GM15510 (cell line): ENCODE data around the gene TSHZ1.

Experiments used
- POLR2A ChIP-seq: IDR thresholded peaks from 3 replicates; pipeline ENCODE4 v1.6.1; 2011; ENCODE audit warnings: borderline replicate concordance; ENCODE audit not compliant: insufficient read length; ENCODE audit errors: extremely low read depth

TSHZ1 gene

DNA sequence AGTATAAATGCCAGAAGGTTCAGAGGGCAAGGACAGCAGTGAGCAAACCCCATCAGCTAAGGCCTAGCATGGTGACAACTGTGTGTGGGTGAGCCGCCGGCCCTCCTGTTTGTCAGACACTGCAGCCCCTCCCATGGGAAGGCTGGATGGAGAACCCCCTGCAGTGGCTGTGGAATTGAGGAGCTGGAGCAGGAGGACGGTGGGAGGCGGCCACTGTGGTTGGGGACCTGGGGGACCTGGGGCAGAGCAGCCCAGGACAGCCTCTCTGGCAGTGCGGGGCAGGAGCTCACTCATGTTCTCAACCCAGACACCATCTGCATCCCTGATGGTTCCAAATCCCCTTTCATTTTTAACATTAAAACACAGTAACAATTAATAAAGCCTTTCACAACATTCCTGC lies 68.8 kb downstream of the TSHZ1 start:
- no peak for TF ChIP-seq POLR2A

DNA sequence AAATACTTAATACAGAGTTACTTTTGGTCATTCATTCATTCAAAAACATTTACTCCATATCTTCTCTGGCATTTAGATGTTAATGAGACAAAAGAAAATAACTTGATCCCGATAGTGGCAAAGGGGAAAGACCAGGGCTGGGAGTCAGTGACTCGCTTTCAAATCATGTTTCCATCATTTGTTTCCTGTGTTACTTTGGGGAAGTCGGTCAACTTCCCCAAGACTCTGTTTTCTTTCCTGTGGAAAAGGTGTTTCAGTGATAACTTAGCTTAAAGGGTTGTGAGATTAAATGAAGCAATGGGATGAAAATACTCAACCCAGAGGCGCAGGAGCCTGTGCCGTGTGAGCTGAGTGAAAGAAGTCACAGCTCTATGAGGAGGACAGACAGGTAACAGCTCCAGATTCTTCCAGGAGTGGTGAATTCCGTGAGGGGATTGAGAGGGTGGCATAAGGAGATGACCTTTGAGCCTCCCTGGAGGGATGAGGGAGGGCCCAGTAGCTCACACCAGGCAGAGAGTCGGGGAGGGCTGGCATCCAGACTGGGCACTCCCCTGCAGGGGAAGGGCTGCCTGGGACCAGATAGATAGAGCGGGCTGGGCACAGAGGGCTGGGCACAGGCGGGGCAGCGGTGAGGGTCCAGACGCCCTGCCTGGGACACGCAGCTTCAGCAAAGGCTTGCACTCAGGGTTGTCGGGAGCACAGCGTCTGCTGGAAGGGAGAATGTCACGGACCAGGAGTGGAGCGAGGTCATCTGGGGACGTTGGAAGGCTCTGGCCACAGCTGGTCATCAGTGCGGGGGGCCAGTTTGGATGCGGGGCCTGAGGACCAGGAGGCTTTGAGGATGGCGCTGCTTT lies 70.1 kb downstream of the TSHZ1 start:
- TF ChIP-seq POLR2A, result no peak

DNA sequence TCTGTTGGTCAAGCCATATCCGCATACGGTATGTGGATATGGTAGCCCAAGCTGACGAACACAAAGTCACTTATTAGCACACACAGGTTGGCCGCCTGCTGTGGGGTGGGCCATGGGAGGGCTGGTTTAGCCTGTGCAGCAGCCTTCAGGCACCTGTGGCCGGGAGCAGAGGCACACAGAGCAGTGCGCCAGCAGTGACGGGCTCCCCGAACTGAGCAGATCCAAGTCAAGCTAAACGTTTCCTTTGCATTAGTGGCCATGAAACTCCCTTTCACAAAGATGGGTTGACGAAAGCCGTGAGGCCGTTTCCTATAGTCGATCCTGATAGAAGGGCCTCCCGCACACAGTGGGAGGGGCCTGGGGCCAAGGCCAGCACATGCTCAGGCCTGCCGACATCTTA lies 72.1 kb downstream of the TSHZ1 start:
- no peak for TF ChIP-seq POLR2A

DNA sequence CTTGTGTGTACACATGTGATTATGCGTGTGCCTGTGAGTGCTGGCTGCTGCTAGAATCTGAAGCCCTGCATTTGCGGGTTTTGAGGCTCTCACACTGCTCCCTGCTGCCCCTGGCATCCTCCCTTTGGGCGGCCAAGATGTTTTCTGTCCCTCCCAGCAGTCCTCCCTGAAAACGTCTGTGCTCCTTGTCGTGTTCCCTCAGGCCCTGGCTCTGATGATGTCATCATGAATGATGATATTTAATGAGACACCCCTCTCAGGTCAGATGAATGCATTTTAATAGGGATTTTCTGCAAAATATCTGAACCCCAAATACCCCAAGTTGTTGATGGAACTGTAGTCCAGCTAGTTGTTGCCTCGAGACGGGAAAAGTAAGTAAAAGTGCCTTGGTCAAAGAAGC lies 73.1 kb downstream of the TSHZ1 start:
- TF ChIP-seq POLR2A, result no peak

DNA sequence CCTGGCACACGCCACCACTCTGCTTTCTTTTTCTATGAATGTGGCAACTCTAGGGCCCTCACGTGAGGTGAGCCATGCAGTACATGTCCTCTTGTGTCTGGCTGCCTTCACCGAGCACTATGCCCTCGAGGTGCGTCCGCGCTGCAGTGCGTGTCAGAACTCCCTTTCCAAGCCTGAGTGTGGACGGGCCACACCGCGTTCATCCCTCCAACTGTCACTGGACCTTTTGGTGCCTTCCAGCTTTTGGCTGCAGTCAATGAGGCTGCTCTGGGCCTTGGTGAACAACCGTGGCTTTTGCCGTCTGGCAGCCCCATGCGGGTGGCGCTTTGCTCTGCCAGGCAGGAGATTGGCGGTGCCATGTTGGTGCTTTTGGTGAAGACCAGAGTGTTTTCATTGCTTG lies 74.0 kb downstream of the TSHZ1 start:
- TF ChIP-seq POLR2A, result no peak

DNA sequence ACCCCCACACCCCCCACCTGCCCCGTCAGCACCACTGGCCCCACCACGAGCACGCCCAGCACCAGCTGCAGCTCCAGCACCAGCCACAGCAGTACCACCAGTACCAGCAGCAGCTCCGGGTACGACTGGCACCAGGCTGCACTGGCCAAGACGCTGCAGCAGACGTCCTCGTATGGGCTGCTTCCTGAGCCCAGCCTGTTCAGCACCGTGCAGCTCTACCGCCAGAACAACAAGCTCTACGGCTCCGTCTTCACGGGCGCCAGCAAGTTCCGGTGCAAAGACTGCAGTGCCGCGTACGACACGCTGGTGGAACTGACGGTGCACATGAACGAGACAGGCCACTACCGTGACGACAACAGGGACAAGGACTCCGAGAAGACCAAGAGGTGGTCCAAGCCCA lies 75.3 kb downstream of the TSHZ1 start:
- no peak for TF ChIP-seq POLR2A

DNA sequence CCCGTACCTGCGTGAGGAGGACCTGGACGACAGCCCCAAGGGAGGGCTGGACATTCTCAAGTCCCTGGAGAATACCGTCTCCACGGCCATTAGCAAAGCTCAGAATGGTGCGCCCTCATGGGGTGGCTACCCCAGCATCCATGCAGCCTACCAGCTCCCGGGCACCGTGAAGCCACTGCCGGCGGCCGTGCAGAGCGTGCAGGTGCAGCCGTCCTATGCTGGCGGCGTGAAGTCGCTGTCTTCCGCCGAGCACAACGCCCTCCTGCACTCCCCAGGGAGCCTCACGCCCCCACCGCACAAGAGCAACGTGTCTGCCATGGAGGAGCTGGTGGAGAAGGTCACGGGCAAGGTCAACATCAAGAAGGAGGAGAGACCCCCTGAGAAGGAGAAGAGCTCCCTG lies 76.4 kb downstream of the TSHZ1 start:
- TF ChIP-seq POLR2A, result no peak

DNA sequence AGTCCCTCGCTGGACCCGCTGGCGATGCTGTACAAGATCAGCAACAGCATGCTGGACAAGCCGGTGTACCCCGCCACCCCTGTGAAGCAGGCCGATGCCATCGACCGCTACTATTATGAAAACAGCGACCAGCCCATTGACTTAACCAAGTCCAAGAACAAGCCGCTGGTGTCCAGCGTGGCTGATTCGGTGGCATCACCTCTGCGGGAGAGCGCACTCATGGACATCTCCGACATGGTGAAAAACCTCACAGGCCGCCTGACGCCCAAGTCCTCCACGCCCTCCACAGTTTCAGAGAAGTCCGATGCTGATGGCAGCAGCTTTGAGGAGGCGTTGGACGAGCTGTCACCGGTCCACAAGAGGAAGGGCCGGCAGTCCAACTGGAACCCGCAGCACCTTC lies 77.1 kb downstream of the TSHZ1 start:
- TF ChIP-seq POLR2A, result no peak

DNA sequence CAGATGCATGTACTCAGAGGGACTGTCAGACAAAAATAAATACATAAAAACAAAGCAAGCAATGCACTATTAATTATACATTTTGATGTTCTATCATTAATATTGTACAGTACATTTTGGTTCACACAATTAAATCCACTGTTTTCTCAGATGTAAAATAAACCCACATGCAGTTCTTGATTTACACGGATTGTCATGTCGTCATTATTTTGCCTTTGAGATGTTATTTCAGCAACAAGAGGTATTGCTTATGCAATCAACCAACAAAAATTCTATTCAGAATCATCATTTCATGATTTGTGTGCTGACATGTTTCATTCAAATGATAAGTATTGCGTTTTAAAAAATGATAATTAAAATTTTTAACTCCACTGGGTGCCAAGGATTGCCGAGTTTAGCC lies 79.2 kb downstream of the TSHZ1 start:
- TF ChIP-seq POLR2A, result no peak

DNA sequence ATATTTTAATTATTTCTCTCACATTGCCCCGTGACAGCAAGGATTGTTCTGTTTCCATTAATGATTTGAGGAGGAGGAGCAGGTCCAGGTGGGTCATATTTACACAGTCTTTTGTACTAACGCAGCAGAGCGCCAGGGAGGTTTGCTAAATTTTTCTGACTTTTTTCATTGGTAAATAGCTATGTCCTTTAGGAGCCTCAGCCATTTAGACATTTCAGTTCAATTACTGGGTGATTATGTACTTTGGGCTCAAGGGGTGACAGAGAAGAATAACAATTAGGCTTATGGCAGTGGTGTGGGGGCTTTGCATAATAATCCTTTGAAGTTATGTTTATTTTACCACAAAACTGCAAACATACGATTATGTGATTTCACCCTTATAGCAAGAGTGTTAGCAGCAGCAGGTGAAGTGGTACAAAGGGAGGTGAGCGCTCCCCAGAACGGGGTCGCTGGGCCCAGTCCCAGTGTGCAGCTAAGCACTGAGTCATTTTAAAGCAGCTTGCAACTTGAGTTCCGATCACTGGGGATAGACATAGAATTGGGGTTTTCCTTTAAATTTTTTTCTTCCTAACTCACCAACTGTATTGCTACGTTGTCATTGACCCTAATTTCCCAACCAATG lies 80.3 kb downstream of the TSHZ1 start:
- TF ChIP-seq POLR2A, result no peak

DNA sequence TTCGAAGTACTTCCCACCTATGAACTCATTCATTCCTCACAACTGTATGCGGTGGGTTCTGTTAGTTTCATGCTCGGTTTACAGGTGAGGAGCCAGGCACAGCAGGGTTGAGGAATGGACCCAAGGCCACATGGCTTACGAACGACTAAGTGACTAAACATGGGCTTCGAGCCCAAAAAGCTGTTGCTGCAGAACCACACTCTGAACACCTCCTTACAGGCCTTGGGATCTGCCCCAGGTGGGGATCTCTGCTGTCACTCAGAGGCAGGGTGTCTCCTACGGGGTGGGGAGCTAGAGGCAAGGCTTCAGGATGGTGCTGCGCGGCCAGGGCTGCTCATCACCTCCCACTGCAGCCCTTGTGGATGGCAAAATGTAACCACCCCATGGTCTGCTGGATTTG lies 80.9 kb downstream of the TSHZ1 start:
- TF ChIP-seq POLR2A, result no peak

DNA sequence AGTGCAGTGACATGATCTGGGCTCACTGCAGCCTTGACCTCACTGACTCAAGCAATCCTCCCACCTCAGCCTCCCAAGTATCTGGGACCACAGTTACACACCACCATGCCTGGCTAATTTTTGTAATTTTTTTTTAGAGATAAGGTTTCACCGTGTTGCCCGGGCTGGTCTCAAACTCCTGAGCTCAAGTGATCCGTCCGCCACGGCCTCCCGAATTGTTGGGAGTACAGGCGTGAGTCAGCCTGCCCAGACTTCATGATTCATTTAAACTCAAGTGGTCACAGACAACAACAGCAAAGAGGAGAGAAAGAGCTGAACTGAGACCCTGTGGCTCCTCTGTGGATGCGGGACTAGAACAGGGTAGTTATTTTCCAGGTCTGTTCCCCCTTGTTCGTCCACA lies 83.0 kb downstream of the TSHZ1 start:
- no peak for TF ChIP-seq POLR2A

DNA sequence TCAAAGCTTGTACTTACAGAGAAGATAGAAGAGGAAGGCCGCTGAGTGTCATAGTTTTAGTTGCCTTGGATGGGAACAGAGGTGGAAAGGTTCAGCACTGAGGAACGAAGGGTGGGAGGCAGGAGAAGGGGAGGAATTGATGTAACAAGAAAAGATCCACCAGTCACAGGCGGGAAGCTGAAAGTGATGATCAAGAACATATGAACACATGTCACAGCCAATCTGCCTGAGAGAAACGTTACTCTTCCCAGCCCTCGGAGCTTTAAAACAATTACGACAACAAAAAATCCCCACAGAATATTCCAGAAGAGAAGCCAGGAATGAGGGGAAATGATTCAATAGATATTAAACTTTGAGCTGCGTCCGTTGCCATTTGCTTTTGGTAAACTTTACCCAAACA lies 87.1 kb downstream of the TSHZ1 start:
- TF ChIP-seq POLR2A, result no peak

DNA sequence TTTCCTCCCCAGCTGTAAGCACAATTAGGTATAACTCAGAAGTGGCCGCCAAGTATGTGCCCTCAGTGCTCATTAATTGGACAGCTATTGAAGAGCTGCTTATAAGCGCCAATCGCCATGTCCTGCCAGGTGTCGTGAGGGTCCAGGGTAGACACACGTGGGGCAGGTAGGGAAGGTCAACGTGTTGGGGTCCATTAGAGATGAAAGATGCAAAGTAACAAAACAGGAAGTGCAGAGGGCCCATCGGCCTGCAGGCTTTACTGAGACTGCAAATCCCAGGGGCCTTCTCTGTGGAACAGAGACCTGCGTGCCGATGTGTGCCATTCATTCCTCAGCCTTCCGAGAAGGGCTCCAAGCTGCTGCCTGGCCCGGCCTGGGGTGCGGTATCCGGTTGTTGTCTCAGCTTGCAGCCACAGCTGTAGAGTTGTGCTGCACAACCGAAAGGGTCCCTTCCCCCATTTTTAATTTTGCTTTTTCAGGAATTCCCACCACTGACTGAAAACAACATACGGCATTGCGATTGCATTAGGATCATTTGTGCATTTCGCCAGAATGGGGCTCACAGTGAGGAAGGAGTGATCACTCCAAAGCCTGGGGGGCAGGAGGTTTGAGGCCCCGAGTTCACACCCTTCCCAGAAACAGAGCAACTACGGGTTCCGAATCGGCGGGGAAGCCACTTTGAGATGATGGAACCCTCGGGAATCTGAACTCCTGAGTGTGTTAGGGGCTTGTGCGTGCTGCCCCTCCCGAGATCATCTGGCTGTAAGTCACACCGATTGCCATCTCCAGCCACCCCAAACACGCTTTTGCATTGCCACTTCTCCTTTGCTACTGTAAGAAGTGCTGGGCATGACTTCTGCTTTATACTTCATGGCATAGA lies 94.3 kb downstream of the TSHZ1 start:
- TF ChIP-seq POLR2A, result no peak

DNA sequence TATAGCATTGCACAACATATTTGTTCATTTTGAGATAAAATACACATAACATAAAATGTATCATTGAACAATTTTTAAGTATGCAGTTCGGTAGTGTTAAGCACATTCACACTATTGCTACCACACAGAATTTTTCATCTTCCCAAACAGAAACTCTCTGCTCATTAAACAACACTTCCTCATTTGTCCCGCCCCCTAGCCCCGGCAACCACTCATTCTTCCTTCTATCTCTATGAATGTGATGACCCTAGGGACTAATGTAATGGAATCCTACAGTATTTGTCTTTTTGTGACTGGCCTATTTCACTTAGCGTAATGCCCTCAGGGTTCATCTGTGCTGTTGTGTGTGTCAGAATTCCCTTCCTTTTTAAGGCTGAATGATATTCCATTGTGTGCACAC lies 95.4 kb downstream of the TSHZ1 start:
- TF ChIP-seq POLR2A, result no peak
